ENCODE data around the gene C1orf21. TPM values are rescaled to one million over a fixed set of nuclear protein-coding genes. Genes with fewer than 3 reads are reported as not detected.
A peak's percentile ranks its signal among the peaks of the same experiment; 100 is the strongest.

Gene C1orf21
- polyA plus RNA-seq, 12 donors, result 38.2 to 80.2 (median 53.5) TPM; not detected in 1

GRCh38 chr1:184552446-184552845, 165.6 kb downstream of the C1orf21 start:
- DNase-seq, result no peak

DNA sequence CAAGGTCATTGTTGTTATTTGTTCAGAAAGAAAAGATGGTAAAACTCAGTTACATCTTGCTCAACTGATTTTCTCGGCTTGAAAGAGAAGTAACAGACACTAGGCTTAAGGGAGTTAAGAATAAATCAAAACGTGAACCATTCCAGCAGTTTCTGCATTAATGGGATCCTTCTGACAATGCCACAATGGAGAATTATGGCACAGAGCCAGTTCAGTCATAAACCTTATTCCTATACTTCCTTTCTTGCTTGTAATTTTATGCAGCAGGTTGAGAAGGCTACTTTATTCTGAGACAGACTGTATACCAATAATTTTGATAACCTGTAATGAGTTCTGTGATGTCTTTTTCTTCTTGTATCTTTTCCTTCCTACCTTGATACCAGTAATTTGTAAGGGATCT, 167.0 kb downstream of the C1orf21 start:
- DNase-seq, result no peak

DNA sequence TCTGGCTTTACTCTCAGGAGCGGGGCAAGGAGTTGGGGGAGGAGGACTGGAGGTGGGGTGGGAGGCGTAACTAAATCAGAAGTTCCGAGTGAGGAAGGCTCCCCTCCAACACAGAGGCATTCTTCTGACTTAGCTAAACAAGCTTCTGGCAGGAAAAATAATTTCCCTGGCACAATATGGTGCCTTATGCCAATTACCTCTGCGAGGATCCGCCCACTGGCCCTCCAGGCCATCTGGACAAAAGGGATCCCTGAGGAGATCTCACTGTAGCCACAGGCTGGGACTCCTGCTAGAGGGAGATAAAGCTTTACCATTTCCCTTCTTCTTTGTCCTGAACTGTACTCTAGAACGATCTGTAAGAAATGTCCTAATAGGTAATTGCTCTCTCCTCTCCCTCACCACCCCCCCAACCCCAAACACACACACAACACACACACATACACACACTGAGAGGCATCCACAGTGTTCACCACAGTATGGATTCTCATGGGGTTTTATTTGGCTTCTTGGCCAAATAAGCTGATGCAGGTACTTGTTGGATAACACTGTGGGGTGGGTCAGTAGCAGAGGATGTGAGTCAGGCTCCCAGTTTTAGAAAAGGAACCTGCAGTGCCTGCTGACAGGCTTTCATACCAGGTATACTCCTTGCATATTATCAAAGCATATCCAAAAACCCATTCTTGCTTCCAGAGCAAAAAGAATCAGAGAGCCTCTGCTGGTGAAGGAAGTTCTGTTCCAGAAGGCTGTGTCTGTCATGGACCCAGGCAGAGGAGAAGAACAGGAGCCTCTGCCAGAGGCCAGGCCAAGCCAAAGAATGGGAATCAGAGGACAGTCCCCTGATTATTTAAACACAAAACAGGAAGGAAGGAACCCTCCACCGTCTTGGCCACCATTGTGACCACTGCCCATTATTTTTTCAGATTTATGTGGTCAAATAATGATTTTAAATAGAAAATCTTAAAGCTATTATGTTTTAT, 169.1 kb downstream of the C1orf21 start:
- no peak for DNase-seq

DNA sequence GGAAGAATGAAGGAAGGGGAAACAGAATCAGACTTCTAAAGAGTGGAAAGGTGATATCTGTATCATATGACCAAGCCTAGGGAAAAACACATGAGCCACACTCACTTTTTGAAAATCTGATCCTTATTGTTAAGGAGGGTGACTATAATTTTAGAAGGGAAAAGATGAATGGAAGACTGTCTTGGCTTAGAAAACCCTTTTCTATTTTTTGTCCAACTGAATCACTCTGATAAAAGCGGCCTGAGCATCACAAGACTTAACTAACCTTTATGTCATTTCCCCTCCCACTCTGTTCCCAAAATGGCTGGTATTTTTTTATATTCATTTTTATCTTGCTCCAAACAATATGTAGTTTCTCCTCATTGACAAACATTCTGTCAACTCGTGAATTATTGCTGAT, 169.8 kb downstream of the C1orf21 start:
- DNase-seq, result no peak

DNA sequence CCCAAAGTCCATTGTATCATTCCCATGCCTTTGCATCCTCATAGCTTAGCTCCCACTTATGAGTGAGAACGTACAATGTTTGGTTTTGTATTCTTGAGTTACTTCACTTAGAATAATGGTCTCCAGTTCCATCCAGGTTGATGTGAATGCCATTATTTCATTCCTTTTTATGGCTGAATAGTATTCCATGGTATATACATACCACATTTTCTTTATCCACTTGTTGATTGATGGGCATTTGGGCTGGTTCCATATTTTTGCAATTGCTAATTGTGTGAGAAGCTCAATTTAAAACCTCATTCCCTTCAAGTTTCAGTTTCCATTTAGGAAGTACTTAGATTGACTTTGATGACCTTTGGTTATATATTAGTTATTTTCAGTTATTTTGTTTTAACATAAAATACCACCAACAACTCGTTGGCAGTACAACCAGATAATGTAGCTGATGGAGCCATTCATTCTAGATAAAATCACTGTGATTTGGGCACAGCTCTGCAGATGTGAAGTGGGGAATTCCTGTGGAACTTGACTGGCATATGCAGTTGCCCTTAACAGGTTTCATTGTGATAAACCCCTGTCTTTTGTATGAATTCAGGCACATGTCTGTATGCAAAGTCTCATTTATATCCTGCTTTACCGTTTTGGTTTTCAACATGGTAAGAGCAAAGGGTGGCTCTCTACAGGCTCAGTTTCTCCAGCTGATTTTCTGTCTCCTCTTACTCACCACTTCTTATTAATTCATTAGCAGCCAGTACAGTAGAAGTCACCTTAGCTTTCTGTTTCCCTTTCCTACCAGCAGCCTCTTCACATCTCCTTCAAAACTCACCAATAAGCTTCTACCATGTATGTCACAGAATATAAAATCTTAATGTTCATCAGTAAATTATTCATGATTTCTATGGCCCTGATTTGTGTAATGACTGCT, 170.9 kb downstream of the C1orf21 start:
- DNase-seq, result no peak

DNA sequence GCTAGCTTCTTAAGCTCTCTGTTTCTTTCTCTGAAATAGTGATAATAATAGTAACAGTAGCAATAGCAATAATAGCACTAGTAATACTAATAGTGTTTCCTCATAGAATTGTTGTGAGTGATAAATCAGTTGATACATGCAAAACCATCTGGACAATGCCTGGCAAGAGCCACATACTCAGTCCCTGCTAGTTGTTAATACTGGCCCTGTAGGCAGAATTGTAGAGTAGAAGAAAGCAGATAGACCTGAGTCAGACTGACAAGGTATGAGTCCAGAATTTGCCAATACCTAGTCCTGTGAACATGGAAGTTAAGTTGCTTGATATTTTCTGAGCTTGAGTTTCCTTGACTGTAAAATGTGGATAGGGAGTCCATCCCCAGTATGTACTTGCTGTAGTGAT, 171.9 kb downstream of the C1orf21 start:
- DNase-seq, result no peak

DNA sequence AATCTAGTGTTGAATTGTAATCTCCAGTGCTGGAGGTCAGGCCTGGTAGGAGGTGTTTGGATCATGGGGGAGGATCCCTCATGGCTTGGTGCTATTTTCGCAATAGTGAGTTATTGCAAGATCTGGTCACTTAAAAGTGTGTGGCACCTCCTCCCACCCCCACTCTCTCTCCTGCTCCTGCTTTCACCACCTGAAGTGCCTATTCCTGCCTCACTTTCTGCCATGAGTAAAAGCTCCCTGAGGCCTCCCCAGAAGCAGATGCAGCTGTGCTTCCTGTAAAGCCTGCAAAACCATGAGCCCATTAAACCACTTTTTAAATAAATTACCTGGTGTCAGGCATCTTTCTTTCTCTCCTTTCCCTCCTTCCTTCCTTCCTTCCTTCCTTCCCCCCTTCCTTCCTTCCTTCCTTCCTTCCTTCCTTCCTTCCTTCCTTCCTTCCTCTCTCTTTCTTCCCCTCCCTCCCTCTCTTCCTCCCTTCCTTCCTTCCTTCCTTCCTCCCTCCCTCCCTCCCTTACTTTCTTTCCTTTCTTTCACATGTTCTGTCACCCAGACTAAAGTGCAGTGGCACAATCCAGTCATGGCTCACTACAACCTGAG, 172.4 kb downstream of the C1orf21 start:
- DNase-seq, result no peak

DNA sequence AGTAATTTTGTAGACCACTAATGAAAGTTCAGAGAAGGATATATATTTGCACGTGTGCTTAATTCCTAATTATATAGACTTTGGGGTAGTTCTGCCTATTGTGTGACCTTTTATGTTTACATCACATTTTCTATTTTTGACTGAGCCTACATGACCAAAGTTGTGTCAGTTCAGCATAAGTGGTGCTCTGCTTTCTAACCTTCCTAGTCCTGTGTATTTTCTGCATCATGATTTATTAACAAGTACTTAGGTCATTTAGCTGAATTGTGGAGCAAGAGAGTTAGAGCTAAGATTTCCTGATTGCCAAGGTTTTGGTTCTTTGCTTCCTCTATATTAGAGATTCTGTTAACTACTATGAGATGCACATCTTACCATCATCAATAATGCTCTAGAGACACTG, 176.0 kb downstream of the C1orf21 start:
- DNase-seq, result no peak

DNA sequence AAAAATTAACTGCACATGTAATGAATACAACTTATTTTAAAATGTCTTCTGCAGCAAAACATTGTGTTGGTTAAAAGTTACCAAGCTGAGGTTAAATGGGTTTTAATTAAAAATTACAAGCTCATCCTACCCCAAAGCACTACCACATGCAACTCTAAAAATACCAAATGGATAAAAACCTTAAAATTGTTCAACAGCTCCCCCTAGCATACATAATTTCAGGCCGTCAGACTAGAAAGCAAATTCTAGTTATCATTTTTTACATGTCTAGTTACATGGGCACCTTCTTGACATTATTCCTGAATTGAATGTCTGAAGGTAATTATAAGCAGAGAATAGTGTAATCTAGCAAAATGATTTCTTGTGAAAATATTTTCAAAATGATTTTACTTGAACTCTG, 176.5 kb downstream of the C1orf21 start:
- peak; percentile 51 for DNase-seq

GRCh38 chr1:184567009-184567408, 180.2 kb downstream of the C1orf21 start:
- DNase-seq, result no peak

GRCh38 chr1:184567637-184568036, 180.8 kb downstream of the C1orf21 start:
- DNase-seq, result no peak

- no peak for DNase-seq
Measured at GRCh38 chr1:184568148-184568547, 181.3 kb downstream of the C1orf21 start.

DNA sequence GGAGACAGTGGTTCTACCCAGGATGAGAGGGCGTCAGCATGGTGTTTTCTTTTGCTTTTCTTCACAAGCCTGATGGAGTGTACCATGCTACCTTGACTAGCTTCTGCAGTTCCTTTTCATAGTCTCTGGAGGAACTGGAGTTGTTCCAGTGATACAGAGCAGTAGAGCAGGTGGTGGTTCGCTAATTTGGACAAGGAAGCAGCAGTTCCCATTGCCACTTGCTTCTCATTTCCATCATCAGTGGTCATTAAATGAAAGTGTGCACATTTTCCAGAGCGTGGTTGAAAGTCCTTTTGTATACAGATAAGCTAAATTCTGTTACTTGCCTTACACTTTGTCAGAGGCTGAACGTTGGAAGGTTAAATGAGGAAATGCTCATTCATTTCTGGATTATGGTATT, 182.3 kb downstream of the C1orf21 start:
- DNase-seq, result no peak

- no peak for DNase-seq
Measured at GRCh38 chr1:184574588-184574987, 187.8 kb downstream of the C1orf21 start.

- no peak for DNase-seq
Measured at GRCh38 chr1:184576822-184577221, 190.0 kb downstream of the C1orf21 start.

GRCh38 chr1:184577319-184577718, 190.5 kb downstream of the C1orf21 start:
- no peak for DNase-seq

DNA sequence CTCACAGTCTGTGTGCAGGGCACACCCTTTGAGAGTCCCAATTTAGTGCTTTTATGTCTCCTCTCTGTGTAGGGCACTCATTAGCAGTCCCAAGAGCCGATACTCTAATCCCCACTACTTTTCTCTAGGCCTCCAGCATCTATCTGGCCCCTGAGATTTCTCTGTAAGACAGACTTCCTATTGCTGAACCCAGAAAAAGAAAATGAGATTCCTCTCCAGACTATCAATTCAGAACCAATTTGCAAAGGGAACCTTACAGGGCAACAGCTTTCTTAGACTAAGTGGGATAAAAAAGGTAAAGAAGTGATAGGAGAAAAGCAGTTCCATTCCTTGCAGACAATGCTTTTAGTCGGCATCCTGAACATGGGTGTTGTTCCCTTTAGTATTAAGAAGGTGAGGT, 195.6 kb downstream of the C1orf21 start:
- no peak for DNase-seq

DNA sequence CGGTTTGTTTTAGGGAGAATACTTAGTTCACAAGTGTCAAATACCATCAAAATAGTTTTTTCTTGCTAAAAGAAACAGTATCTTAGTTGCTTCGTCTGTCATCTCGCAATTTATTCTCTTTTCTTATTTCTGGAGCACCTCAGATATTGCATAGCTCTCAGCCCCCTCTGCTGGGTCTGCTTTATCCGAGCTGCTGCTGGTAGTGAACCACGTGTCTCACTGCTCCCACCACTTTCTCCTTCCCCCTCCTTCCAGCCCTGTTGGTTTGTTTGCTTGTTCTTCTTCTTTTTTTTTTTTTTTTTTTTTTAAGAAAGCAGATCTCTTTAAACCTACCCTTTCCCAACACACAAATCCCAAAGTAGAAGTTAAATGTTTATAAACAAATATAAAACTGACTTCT, 197.0 kb downstream of the C1orf21 start:
- DNase-seq, result no peak

DNA sequence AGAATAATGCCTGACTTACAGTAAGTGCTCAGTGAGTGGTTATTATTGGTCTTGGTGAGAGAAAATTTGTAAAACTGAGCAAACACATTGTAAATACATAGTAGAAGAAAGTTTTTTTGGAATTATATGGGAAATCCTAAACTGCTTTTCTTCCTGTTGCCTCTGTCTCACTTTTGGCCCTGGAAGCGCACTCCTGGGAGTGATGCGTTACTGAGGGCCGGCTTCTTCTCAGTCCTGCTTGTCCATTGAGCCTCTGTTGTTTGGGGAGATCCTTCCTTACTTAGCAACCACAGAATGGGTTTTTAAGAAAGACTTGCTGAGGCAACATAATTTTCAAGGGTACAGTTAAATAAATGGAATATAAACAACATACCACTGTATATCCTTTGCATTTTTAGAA, 201.9 kb downstream of the C1orf21 start:
- no peak for DNase-seq

DNA sequence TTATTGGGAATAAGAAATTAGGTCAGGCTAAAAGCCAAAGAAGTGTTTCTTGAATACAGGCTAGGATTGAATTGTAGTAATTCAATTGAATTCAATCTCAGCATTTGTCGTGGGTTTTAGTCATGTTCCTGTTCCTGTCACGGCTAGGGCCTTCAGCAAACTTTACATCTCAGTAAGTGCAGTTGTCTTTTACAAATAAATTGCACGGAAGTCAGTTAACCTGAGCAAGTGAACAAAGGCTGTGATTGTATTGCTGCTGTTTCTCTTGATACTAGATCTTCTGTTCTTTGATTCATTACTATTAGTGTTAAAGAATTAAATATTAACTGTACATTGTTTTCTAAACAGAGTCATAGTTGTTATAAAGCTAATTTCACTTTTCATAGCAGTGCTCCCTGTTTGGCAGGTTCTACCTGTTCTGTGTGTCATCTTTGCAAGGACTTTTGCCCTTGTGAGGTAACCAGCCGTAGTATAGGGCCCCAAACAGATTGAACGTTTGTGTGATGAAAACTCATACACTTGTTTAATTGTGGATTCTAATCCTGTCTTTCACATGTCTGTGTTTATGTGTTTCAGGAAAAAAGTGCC, 203.4 kb downstream of the C1orf21 start:
- no peak for DNase-seq

GRCh38 chr1:184593597-184593996, 206.8 kb downstream of the C1orf21 start:
- no peak for DNase-seq

DNA sequence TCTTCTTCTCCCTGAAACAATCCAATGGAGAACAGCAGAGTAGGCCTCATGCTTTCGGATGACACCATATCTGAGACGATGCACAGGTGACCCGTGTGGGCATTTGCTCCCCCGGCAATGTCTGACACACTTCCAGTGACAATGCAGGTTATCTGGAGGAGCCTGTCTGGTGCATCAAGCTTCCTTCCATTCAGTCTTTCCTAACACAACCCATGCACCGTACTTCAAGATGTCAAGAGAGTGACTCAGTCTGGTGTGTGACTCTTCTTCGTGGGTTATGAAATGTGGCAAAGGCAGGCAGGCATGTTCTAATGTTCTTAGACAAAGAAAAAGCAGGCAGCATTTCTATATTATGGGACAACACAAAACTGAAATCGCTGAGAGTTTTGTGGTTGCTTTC, 208.8 kb downstream of the C1orf21 start:
- no peak for DNase-seq

Measured in muscle of arm (tissue), 12 donors.